Cardiac muscle cell (in vitro differentiated cells and primary cell): ENCODE data around the gene LILRB3. TPM values are rescaled to one million over a fixed set of nuclear protein-coding genes. Genes with fewer than 3 reads are reported as not detected.
"Not testable (repeated sequence)": the region's sequence is repeated elsewhere in the genome, so short reads cannot be mapped to it uniquely, and the experiment has no call there.

Experiments used
- DNase-seq, 2 donors: peaks; one replicate each; pipeline versions ENCODE4 v3.0.0 to v3.0.0-alpha.2; 2010 to 2017; ENCODE audit warnings: low read depth in 1 of 2, low spot score in 1 of 2
- H3K27ac ChIP-seq: fragments of 200-600 bp; sonication (generic); 2 replicates; pipeline ENCODE4 v1.5.1; 2016
- H3K27me3 ChIP-seq: fragments of 200-600 bp; sonication (generic); 2 replicates; pipeline ENCODE4 v1.6.0; 2016; ENCODE audit warnings: control low read depth
- H3K36me3 ChIP-seq: fragments of 200-600 bp; sonication (generic); 2 replicates; pipeline ENCODE4 v1.5.1; 2016; ENCODE audit warnings: control low read depth
- H3K4me1 ChIP-seq: fragments of 200-600 bp; sonication (generic); 2 replicates; pipeline ENCODE4 v1.8.1; 2017; ENCODE audit warnings: low read depth, mild to moderate bottlenecking, mixed run types
- H3K4me3 ChIP-seq: fragments of 200-600 bp; sonication (generic); 2 replicates; pipeline ENCODE4 v1.5.1; 2016; ENCODE audit warnings: mild to moderate bottlenecking
- H3K9me3 ChIP-seq: fragments of 200-600 bp; sonication (generic); 2 replicates; pipeline ENCODE4 v1.5.1; 2017; ENCODE audit warnings: low read depth, mild to moderate bottlenecking, control low read depth
- polyA plus RNA-seq: library from polyadenylated mRNA; unstranded; fragments of >200 nt; fragmentation: Nextera tagmentation; extraction: Ambion mirVana; gene quantifications from 2 replicates; pipeline ENCODE4 v1.2.1, GENCODE V29; 2016
- total RNA-seq: library from RNA; depleted of rRNA; stranded (reverse); fragments of >200 nt; gene quantifications from 2 replicates; pipeline ENCODE4 v1.2.3, GENCODE V29; 2016
- TF ChIP-seq, protein P1 (sequence below): IDR thresholded peaks from 2 replicates; pipeline ENCODE4 v1.5.1; 2012; ENCODE audit warnings: low read depth, mild to moderate bottlenecking, low read length

The LILRB3 gene
- total and polyA plus RNA-seq, 2 experiments from 2014 or later: 0.27 to 0.98 TPM

DNA sequence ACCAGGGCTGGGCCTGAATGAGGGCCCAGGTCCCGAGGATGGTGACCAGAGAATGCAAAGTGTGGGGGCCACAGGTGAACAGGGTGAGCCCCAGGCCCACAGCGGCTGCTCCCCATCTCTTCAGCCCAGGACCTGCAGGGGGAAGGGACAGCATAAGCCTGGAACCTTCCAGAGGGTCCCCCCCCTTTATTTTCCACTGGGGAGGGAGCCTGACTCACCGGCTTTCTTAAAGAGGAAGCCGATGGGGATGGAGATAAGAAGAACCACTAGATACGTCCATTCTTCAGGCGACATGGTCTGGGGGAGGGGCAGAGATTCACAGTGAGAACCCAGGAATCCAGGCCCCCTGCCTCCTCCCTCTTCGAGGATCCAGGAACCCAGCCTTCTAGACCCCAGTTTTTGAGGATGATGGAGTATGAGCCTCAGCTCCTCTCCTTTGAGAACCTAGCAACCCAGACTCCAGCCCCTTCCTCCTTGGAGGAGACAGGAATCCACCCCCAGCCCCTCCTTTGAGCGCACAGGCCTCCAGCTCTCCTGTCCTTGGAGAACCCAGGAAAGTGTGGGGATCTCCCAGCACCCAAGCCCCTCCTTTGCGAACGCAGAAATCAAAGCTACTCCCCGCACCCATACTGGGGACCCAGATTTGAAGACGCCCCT is 34.5 kb downstream of the LILRB3 start:
- peaks cover 3% of the 10 kb centered on the region for H3K36me3 ChIP-seq
- peak overlapping the region; percentile 67 for H3K4me3 ChIP-seq
- no peaks in the 10 kb centered on the region for H3K9me3 ChIP-seq
- peak in 1 of 2 donors; percentile 50 for DNase-seq
- H3K27ac ChIP-seq: peak overlapping the region; percentile 95
- peaks cover 11% of the 10 kb centered on the region for H3K4me1 ChIP-seq
- TF ChIP-seq, protein P1, sequence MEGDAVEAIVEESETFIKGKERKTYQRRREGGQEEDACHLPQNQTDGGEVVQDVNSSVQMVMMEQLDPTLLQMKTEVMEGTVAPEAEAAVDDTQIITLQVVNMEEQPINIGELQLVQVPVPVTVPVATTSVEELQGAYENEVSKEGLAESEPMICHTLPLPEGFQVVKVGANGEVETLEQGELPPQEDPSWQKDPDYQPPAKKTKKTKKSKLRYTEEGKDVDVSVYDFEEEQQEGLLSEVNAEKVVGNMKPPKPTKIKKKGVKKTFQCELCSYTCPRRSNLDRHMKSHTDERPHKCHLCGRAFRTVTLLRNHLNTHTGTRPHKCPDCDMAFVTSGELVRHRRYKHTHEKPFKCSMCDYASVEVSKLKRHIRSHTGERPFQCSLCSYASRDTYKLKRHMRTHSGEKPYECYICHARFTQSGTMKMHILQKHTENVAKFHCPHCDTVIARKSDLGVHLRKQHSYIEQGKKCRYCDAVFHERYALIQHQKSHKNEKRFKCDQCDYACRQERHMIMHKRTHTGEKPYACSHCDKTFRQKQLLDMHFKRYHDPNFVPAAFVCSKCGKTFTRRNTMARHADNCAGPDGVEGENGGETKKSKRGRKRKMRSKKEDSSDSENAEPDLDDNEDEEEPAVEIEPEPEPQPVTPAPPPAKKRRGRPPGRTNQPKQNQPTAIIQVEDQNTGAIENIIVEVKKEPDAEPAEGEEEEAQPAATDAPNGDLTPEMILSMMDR: no peak
- no peaks in the 10 kb centered on the region for H3K27me3 ChIP-seq

DNA sequence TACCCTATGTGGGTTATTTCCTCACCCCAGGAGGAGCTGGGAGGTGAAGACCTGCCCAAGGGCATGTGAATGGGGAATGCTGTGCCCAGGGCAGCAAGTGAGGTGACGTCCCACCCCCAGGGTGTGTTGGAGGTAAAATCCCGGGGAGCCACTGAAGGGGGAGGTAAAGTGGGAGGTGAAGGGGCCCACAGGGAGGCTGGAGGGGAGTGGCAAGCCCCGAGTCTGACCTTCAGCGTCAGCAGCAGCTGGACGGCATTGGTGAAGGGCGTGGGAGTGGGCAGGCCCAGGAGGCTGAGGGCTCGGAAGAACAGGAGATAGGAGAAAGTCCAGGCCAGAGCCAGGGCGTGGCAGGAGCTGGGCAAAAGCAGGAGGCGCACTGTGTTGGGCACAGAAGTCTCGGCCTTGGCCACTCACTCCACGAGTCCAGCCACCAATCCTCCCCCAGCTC is 35.8 kb downstream of the LILRB3 start:
- peaks cover 6% of the 10 kb centered on the region for H3K4me1 ChIP-seq
- H3K36me3 ChIP-seq: no peaks in the 10 kb centered on the region
- TF ChIP-seq, protein P1: no peak
- H3K27me3 ChIP-seq: no peaks in the 10 kb centered on the region
- H3K9me3 ChIP-seq: no peaks in the 10 kb centered on the region
- DNase-seq: no peak
- no peak overlapping the region for H3K4me3 ChIP-seq
- no peak overlapping the region for H3K27ac ChIP-seq

DNA sequence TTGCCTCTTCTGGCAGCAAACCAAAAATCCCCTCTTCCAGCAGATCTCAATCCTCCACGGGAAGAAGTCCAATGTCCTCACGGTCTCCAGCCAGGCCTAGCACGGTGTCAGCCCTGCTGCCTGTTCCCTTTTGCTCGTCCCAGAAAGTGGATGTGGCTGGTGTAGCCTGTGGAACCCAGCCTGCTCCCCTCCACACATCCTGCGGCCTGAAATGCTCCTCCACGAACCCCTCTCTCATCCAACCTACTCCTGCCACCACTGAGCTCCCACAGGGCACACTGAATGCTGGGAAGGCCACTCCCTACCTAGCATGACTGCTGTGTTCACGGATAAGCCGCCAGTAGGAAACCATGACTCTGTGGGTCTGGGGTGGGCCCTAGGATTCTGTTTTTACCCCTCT is 36.5 kb downstream of the LILRB3 start:
- no peaks in the 10 kb centered on the region for H3K36me3 ChIP-seq
- DNase-seq: no peak
- H3K4me1 ChIP-seq: peaks cover 5% of the 10 kb centered on the region
- H3K27ac ChIP-seq: no peak overlapping the region
- no peaks in the 10 kb centered on the region for H3K27me3 ChIP-seq
- TF ChIP-seq, protein P1: no peak
- H3K9me3 ChIP-seq: no peaks in the 10 kb centered on the region
- no peak overlapping the region for H3K4me3 ChIP-seq

DNA sequence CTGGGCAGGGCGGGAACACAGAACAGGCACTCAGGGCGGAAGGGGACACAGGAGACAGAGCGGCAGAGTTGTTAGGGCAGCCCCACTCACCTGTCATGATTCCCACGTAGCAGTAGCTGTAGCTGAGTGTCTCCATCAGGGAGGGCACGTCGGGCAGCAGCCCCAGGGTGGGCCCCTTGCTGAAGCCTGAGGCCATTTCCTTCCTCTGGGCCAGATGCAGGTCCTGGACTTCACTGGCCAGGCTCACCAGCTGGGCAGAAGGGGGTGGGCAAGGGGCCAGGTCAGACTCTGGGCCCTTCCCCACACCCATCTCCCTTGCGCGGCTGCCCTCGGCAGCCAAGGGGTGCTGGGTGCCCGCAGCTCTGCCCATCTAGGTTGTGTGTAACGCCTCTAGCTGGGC is 39.4 kb downstream of the LILRB3 start:
- no peak for DNase-seq
- Histone ChIP-seq H3K27me3 (no peaks in the 10 kb centered on the region), H3K4me3 (no peak overlapping the region), H3K27ac (no peak overlapping the region), H3K36me3 (peaks cover 4% of the 10 kb centered on the region), H3K4me1 (peaks cover 5% of the 10 kb centered on the region), H3K9me3 (no peaks in the 10 kb centered on the region)
- TF ChIP-seq, protein P1: no peak

DNA sequence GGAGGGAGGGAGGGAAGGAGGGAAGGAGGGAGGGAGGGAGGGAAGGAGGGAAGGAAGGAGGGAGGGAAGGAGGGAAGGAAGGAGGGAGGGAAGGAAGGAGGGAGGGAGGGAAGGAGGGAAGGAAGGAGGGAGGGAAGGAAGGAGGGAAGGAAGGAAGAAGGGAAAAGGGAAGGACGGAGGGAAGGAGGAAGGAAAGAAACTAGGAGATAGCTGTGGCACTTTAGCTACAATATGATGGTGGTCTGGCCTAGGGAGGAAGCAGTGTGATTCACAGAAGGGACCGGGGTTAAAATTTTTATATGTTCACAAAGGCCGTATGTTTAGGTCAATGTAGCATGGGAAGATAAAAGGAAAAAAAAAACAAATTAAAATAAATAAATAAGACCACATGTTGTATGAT is 40.9 kb downstream of the LILRB3 start:
- not testable (repeated sequence) for DNase-seq, H3K36me3 ChIP-seq, H3K4me1 ChIP-seq, H3K27me3 ChIP-seq, H3K9me3 ChIP-seq, H3K4me3 ChIP-seq, H3K27ac ChIP-seq

DNA sequence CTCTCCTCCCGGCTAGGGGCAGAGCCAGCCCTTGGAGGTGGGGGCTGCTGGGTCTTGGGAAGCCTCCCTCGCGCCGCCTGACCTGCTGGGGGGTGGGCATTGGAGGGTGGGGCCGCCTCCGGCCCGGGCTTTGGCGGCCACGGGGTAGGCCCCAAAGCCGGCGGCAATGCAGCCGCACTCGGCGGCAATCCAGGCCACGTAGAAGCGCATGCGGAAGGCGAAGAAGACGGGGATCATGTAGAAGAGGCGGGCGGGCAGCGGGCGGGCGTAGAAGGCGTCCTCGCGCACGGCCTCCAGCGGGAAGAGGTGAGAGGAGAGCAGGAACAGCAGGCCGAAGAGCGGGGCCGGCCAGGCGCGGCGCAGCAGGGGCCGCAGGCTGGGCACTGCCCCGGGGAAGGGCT is 42.1 kb downstream of the LILRB3 start:
- Histone ChIP-seq H3K27me3 (no peaks in the 10 kb centered on the region), H3K4me1 (no peaks in the 10 kb centered on the region), H3K4me3 (no peak overlapping the region), H3K27ac (peak overlapping the region; percentile 4), H3K36me3 (peaks cover 4% of the 10 kb centered on the region), H3K9me3 (no peaks in the 10 kb centered on the region)
- no peak for DNase-seq
- TF ChIP-seq, protein P1: no peak
